Erythroblast (primary cell): Measurements from ENCODE around the gene SV2C.

Experiments
- GATA1 ChIP-seq: IDR thresholded peaks from 2 replicates; pipeline ENCODE4 v1.6.1; 2011; ENCODE audit warnings: low read depth, mild to moderate bottlenecking, control low read depth, low read length, moderate library complexity
- POLR2A ChIP-seq: IDR thresholded peaks from 2 replicates; pipeline ENCODE4 v1.6.1; 2011; ENCODE audit warnings: mild to moderate bottlenecking, low read length

DNA sequence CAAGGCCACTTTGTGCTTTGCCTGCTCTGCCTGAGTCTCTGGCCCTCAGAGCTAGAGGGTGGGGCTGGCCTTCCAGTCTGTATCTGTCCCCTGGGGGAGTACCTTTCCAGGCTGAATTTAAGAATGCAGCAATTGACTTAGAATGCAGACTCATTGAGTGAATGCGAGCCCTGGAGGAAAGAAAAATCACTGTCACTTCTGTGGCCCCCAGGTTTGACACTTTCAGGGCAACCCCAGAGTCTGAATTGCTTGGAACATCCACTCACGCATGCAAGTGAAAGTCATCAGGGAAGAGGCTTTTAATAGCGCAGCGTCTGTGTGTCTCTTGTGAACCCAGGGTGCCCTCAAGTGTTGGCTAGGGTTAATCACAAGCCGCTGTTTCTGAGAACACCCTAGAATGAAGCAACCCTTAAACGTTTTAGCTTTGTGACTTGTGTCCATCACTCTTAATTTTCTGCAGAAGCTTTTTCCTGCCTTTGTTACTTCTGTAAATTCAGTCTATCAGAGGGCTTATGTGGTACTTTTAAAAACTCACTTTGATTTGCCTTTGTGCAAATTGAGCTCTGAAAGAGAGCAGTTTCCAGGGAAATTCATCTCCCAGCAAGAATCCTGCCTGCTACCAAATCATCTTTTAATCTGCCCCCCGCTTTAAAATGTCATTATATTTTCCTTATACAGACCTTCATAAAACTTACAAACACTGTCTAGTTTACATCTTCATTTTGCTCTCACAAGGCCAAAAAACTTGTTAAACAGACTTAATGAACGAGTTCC is 173.1 kb downstream of the SV2C start:
- TF ChIP-seq POLR2A = no peak
- TF ChIP-seq GATA1 = no peak
